GM18499 (cell line): Measurements from ENCODE around the gene CAMK1D.
"Not testable (repeated sequence)": the region's sequence is repeated elsewhere in the genome, so short reads cannot be mapped to it uniquely, and the experiment has no call there.

Source experiments
- ATAC-seq: cut with Tn5 transposase; IDR thresholded peaks from one replicate; pipeline ENCODE4 v1.9.1; 2021; ENCODE audit warnings: moderate number of reproducible peaks; ENCODE audit not compliant: insufficient read depth, unreplicated experiment

The CAMK1D gene

DNA sequence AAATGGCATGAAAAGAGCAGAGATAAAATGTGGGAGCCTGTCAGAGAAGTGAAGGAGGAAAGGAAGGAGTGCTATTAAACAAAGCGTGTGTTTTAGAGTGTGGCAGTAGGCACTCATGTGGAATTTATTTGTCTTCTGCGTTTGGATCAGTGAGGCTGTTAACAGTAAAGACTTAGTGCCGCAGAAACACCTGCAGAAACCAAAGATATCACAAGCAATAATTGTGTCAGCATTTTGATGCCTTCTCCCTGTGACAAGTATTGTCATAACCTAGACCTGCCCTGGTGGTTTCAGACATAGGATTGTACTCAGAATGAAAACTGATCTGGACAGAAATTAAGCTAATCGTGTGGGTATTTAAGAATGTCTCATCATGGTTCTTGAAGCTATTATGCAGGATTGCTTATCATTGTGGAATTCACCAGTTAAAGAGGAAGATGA is 191.0 kb downstream of the CAMK1D start:
- no peak for ATAC-seq

DNA sequence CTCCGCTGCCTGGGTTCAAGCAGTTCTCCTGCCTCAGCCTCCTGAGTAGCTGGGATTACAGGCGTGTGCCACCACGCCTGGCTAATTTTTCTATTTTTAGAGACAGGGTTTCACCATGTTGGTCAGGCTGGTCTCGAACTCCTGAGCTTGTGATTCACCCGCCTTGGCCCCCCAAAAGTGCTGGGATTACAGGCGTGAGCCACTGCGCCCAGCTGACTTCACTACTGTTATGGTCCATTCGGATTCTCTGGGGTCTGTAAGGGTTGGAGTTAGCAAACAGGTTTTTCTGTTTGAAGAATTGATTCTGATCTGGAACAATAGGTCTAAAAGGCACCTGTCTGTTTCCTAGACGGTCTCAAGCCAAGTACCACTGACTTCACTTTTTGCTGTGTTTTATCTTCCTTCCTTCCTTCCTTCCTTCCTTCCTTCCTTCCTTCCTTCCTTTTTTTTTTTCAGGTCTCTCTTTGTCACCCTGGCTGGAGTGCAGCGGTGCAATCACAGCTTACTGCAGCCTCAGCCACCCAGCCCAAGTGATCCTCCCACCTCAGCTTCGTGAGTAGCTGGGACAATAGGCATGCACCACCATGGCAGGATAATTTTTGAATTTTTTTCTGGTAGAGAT is 192.2 kb downstream of the CAMK1D start:
- ATAC-seq, result no peak

DNA sequence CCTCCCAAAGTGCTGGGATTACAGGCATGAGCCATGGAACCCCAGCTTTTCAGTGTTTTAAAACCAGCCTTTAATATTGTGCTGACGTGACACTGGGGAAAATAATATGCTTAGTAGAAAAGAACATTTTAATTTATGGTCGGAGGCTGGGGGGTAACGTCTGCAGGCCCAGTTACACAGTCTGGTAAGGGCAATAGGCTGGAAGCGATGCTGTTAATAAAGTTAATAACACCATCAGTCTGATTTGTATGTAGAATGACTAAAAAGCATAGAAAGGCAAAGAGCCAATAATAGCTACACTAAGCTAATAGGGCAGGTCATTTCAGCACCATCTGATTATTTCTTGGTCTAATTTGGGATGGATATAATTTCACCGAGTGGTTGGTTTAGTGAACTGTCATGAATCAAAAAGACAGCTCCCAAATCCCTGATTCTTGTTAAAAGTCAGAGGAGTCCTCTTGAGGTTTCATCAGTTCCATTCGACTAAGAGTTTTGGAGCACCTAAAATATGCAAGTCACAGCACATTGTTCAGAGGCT is 192.9 kb downstream of the CAMK1D start:
- ATAC-seq, result no peak

DNA sequence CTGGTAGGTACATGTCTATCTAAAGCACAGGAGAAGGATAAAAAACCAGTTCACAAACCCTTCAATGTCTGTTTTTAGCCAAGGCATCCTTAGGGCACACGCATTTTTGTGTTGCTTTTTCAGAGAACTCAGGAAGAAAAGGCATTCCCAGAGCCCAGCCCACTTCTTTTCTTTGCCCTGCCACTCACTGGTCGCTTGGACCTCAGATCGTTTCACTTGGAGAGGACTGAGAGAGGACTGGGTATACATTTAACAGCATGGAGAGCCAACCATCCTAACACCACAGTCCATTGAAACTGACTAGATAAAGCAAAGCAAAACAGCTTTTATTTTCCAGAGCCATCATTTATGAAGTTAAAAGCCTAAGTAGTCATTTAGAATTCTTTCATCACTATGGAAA is 194.2 kb downstream of the CAMK1D start:
- ATAC-seq, result no peak

DNA sequence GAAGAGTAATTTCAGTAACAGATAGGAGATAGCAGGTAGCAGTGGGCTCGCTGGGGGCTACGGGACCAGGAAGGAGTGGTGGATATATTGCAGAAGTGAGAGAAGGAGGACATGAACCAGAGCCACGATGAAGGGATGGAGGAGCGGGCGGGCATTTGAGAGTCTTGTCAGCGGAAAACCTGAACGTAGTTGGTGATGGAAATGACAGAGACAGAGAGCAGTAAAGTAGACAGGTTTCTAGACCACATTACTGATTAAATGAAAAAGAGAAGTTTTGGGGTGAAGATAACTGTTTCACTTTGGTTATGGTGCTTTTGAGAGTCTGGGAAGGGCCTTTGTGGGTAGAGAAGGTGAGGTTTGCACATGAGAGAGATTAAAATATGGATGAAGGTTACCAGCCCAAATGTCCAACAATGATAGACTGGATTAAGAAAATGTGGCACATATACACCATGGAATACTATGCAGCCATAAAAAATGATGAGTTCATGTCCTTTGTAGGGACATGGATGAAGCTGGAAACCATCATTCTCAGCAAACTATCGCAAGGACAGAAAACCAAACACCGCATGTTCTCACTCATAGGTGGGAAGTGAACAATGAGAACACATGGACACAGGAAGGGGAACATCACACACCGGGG is 196.9 kb downstream of the CAMK1D start:
- not testable (repeated sequence) for ATAC-seq

DNA sequence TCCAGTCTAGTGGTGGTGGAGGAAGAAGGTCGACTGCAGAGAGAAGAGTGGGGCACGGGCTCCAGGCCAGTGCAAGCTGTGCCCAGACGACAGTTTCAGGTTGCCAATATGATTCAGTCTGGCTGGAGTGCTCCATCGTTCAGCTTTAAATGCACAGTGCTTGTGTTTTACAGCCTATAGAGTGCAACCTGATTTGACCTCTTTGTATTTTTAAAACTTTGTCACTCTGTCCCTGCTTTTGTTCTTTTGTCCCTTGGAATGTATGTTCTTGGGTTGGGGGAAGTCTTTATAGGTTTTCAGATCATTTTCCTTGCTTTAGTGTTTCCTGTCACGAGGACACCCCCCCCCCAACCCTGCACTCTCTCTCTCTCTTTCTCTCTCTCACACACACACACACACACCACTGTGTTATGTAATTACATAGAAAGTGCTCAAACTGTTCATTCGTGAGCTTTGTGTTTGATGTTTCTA is 198.0 kb downstream of the CAMK1D start:
- no peak for ATAC-seq

DNA sequence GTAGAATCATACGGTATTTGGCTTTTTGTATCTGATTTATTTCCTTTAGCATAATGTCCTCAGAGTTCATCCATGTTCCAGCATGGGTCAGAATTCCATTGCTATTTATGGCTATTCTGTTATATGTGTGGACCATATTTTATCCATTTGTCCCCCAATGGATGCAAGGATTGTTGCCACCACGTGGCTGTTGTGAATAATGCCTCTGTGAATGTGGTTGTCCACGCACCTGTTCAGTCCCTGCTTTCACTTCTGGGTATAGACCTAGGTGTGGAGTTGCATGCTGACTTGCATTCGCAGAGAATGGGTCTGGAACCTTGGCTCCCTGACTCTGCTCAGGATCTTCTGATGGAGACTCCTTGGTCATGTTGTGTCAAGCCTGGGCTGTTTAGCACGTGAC is 199.9 kb downstream of the CAMK1D start:
- ATAC-seq, result no peak

DNA sequence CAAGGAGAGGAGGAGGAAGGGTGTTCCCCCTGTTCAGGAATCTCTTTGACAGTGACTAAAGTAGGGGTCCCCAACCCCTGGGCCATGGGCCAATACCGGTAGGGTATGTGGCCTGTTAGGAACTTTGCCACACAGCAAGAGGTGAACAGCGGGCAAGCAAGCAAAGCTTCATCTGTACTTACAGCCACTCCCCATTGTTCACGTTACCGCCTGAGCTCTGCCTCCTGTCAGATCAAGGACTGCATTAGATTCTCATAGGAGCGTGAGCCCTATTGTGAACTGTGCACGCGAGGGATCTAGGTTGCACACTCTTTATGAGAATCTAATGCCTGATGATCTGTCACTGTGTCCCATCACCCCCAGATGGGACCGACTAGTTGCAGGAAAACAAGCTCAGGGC is 201.6 kb downstream of the CAMK1D start:
- ATAC-seq, result no peak

DNA sequence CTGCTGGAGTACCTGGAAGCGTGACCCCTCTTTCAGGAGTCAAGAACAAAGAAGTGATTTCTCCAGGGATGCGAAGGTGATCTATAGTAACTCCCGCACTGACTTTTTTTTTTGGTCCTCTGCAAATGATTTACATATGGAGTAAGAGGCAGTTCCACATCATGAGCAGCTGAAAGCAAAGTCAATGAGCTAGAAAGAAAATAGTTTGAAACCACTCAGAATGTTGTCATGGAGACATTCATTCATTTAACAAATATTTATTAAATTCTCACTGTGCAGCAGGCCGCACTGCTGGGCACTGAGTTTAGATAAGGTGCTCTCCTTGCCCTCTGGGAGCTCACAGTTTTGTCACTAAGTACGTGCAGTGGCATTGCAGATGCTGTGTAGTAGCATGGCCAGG is 206.7 kb downstream of the CAMK1D start:
- no peak for ATAC-seq

DNA sequence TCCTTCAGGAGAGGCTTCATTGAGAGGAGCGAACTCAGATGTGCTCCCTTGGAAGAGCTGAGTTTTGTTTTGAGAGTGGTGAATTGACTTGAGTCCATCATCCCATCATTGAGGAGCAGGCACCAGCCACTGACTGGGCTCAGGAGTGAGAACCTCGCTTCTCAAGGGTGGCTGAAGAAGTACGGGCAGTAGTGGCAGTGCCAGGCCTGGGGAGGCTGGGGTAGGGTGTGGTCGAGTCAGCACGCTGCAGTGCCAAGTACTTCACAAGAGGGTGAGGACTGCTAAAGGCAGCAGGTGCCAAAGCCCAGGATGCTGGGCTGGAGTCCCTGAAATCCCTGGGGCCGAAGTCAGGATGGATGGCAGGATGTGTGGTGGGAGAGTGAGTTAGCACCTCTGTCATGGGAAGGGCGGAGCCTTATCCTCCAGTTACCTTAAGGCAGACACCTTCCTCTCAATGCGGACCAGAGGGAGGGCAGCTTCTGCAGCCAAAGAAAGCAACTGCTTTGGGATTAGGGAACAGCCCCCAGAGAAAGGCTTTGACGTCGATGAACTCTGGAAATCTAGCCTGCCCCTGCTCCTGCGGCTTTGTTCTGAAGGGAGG is 210.3 kb downstream of the CAMK1D start:
- no peak for ATAC-seq

DNA sequence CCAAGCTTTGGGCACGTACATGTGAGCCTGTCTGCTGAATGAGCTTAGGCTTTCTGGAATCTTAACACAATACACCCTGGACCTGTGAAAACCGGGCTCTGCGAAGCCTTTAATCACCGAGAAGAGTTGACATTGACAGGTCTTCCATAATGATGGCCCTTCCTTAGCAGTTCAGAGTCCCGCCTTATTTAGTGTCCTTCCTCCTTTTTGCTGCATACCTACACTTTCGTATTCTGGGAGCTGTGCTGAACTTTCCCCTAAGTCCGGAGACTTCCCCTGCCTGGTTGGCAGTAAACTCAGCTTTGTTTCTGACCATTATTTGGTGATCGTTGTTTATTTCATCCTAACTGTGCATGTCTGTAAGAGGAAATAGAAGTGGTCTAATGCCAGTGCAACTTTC is 212.0 kb downstream of the CAMK1D start:
- no peak for ATAC-seq

DNA sequence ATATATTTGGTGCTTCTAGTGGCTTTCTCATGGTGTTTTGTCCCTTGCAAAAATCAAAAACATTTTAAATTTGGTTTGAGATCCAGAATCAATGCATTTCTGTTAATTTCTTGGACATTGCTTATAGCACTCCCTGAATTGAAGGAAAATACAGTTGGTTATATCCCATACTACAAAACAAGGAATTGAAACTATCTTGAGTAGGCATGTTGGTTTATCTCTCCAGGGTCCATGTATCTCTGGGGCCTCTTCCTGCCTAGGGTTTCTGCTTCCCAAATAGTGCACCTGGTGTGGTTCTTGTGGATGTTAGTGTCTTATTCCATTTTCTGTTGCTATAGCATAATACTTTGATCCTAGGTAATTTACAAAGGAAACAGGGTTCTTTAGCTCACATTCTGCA is 212.4 kb downstream of the CAMK1D start:
- no peak for ATAC-seq

DNA sequence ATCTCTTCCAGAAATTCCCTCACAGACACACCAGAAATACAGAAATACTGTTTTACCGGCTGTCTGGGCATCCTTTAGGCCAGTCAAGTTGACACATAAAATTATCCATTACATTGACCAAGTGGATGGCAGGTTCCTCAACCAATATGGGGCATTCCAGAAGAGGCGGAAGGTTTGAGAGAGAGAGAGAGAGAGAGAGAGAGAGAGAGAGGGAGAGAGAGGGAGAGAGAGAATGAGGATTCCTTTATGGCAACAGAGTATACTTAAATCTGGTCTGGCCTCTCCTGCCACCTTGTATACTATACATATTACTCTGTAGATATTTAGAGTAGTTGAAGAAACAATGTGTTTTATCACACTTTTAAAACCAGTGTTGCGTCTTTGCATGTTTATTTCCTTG is 214.1 kb downstream of the CAMK1D start:
- no peak for ATAC-seq

DNA sequence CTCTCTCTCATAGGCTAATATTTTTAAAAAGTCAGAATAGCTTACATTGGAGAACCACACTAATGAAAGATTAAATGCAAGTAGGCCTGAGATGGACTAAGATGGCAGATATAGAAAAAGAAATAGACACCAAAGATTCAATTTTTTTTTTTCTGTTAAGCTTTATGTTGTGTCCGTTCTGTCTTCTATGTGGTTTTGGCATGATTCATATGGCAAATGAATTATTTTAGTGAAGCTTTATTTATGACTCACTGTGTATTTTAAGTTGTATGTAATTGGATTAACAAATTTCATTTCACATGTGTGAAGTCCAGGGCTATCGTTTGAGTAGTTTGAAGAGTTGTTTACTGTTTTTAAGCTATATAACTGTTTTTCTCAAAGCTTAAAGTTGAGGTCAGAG is 214.8 kb downstream of the CAMK1D start:
- no peak for ATAC-seq

DNA sequence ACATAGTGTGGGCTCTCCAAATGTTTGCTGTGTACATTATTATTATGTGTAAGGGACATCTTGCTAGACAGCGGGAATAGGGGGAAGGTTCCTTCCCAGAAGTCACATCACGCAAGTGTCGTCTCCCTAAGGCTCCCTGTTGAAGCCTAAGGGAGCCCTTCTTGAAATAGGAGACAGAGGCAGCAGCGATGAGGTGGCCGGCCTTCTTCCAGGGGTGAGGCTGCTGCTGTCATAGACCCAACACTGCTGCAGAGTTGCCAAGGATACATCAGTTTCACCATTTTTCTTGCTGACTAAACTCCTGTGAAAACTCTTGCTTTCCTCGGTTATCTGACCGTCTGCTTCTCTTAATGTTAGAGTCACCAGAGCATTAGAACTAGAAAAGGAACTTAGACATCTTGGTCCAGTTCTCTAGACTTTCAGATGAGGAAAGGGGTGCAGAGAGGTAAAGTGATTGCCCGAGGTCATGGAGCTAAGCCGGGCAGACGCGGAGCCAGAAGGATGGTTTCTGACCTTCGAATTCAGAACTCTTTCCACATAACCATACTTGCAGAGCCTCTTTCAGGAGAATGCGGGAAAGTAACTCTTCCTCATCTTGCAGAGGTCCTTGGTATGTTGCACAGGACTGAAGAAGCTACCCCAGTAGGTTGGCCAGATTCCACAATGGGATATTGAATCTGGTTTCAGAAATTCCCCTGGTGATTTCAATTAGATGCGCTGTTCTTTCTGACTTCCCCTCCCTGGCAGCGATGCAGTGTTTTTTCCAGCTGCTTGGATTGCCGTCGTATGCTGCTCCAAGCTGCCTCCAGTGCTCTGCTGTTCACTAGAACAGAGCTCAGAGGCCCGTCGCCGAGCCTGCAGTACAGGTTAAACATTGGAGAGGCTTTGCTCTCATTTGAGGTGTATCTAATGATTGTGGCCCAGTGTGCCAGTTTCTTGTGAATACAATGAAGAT is 217.1 kb downstream of the CAMK1D start:
- ATAC-seq, result no peak

DNA sequence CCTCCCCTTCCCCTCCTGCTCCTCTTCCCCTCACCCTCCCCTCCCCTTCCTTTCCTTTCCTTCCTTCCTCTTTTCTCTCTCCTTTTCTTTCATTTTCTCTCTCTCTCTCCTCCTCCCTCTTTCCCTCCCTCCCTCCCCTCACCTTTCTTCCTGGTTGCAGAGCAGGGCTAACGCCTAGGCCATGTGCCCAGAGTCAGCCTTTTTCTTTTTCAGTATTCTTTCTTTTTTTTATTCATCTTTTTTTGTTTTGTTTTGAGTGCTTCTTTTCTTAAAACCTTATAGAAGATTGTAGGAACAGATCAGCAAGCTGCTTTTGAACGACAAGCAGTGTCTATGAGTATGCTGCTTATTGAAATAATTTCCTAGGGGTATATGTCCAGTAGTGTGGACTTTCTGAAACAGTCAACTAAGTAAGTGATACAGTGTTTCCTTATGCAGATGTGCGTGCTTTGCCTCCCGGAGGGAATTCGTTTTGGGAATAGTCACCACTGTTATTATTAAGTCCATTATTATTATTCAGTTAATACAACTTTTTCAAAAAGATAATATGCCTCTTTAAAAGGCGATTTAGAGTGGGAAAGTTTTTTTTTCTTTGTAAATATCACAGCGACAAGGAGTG is 219.2 kb downstream of the CAMK1D start:
- ATAC-seq, result no peak

DNA sequence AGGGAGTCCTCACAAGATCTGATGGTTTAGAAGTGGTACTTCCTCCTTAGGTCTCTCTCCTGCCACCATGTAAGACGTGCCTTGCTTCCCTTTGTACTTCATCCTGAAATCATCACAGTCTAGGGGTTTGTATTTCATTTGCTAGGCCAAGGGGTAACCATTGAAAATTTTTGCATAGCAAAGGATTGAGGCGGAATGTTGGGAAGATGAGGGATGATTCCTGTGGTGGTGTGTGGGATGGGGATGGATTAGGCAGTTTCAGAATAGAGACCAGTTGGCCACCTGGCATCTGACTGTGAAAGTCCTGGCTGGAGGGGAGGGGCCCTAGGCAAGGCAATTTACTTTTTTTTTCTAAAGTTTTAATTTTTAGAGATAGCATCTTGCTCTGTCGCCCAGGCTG is 222.9 kb downstream of the CAMK1D start:
- no peak for ATAC-seq

DNA sequence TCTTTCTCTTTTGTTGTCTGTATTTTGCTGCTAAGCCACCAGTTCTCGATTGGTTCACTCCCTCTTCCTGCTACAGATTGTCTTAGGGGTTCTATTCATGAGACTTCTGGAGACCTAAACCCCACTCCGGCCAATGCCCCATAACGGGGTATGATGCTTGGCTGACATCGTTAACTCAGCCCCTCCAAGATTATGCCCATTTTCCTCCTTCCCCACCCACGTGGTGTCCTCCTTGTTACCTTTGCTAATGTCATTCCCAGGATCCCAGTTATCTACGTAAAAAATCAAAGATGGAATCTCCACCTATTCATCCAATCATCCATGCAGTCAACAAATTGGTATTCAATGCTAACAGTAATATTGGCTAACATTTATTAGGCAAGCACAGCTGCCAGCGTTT is 228.3 kb downstream of the CAMK1D start:
- ATAC-seq, result no peak

DNA sequence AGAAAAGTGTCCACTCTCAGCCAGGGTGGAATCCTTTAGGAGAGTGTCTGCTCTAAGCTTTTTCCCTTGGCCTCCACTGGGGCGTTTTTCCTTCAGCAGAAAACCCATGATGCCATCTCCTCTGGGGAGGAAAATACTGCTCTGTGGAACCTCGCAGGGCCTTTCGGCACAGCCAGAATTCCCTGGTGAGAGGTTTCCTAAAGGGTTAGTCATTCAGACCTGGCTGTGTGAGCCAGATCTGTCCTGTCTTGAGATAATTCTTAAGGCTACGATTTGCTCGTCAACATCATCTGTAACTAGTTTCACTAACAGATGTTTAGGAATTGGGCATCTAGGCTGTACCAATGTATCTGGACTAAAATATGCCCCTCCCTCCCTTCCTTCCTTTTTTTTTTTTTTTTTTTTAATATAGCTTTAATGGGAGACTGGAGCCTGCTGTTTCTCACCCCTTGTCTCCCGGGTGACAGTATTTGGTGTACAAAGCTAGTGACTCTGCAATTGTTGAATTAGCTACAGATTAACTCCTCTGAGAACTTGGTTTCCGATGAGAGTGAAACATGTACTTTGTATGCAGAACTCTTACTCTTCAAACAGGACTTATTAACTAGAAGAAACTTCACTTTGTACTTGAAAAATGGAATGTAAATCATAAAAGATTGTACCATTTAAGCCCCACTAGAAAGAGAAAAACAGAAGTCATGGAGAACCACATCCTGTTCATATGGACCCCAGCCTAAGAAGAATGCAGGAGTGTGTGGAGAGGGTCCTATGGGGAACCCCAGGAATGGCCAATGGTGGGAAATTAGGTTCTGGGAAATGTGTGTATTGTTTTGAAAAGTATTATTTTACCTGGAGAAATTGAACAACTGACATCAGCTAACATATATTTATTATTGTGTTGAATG is 230.9 kb downstream of the CAMK1D start:
- ATAC-seq, result no peak
